Uterus (tissue), 4 donors: ENCODE data around the gene PRKN. TPM values are rescaled to one million over a fixed set of nuclear protein-coding genes. Genes with fewer than 3 reads are reported as not detected.

Source experiments
- DNase-seq, 2 donors: peaks; one replicate each; pipeline ENCODE4 v3.0.0-alpha.2; 2019 to 2020
- H3K27ac ChIP-seq, 2 donors: fragments of 200-600 bp; sonication (generic); 1 replicate in 1 of 2; 2 replicates in 1 of 2; pipeline ENCODE4 v1.5.1; 2016 to 2018
- H3K27me3 ChIP-seq, 2 donors: fragments of 200-600 bp; sonication (generic); one replicate each; pipeline ENCODE4 v1.5.1; 2018 to 2019; ENCODE audit warnings: control low read depth in 1 of 2
- H3K36me3 ChIP-seq, 2 donors: fragments of 200-600 bp; sonication (generic); one replicate each; pipeline ENCODE4 v1.5.1; 2019; ENCODE audit warnings: control low read depth in 1 of 2
- H3K4me1 ChIP-seq, 2 donors: fragments of 200-600 bp; sonication (generic); one replicate each; pipeline ENCODE4 v1.5.1; 2018 to 2019; ENCODE audit warnings: control low read depth in 1 of 2
- H3K4me3 ChIP-seq, 2 donors: fragments of 200-600 bp; sonication (generic); 1 replicate in 1 of 2; 2 replicates in 1 of 2; pipeline ENCODE4 v1.5.1; 2018 to 2019; ENCODE audit warnings: mild to moderate bottlenecking in 1 of 2
- H3K9me3 ChIP-seq, 2 donors: fragments of 200-600 bp; sonication (generic); one replicate each; pipeline ENCODE4 v1.5.1; 2019; ENCODE audit warnings: control low read depth in 1 of 2
- CTCF ChIP-seq, 4 experiments: fragments of 200-600 bp in 2 of 4; fragments of 450-650 bp in 2 of 4; sonication (generic) in 2 of 4; IDR thresholded peaks; one replicate each; pipeline ENCODE4 v1.5.1; 2016 to 2019; ENCODE audit warnings: antibody characterized with exemption in 4 of 4, mild to moderate bottlenecking in 2 of 4, moderate library complexity in 1 of 4
- POLR2A ChIP-seq, 2 donors: fragments of 450-650 bp; IDR thresholded peaks; one replicate each; pipeline ENCODE4 v1.6.1; 2016; ENCODE audit warnings: antibody characterized with exemption in 2 of 2, mild to moderate bottlenecking in 1 of 2, moderate library complexity in 1 of 2
- intact Hi-C: fragments of 100-400 bp; cut with DNase I; formaldehyde crosslinking; loops from one replicate; pipeline ENCODE4 v1.15.1; 2023; ENCODE audit warnings: low total_unique reads
- total RNA-seq, 4 donors: library from RNA; depleted of rRNA in 3 of 4; stranded (reverse); fragments of >200 nt in 3 of 4; gene quantifications; one replicate each; pipeline versions ENCODE4 v1.1.0 to v1.2.4, GENCODE V29; 2014 to 2023
- donor health status: DM: yes; HTN: yes; CAD: no.

The PRKN gene
- total RNA-seq, 4 donors from 2014 or later = 10.2 to 21.3 (median 13.1) TPM

- Histone ChIP-seq H3K4me1 (no peaks in the 10 kb centered on the region), H3K27ac (no peak overlapping the region), H3K4me3 (no peak overlapping the region), H3K9me3 (no peaks in the 10 kb centered on the region), H3K27me3 (no peaks in the 10 kb centered on the region), H3K36me3 (no peaks in the 10 kb centered on the region)
- no peak for DNase-seq
- intact Hi-C loops = no loop called here
- TF ChIP-seq CTCF (IDR thresholded peaks at IDR 0.05) = no peak
- TF ChIP-seq POLR2A (IDR thresholded peaks at IDR 0.05) = no peak
Observed at GRCh38 chr6:162373868-162374267, 353.7 kb downstream of the PRKN start.

DNA sequence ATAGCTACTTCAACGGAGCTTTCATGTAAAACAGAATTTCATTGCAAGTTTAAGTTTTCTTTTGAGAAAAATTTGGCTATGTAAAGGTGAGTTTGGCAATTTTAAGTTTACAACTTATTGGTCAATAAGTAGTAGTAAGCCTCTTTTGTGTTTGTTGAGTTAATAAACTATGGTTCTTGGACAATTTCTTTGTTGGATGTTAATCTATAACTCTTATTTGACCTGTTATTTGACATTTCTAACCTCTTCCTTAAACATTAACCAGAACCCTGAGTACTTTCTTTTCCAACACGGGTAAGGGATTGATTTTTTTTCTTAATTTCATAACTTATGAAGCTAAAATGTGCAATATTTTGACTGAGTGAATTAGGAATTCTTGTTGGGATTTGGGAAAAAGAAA, 354.4 kb downstream of the PRKN start:
- DNase-seq = no peak
- no peaks in the 10 kb centered on the region for H3K9me3 ChIP-seq
- intact Hi-C loops = no loop called here
- no peak overlapping the region for H3K27ac ChIP-seq
- no peaks in the 10 kb centered on the region for H3K4me1 ChIP-seq
- H3K27me3 ChIP-seq = no peaks in the 10 kb centered on the region
- no peak for TF ChIP-seq POLR2A (IDR thresholded peaks at IDR 0.05)
- TF ChIP-seq CTCF (IDR thresholded peaks at IDR 0.05) = no peak
- H3K4me3 ChIP-seq = no peak overlapping the region
- H3K36me3 ChIP-seq = no peaks in the 10 kb centered on the region

- Histone ChIP-seq H3K27me3 (no peaks in the 10 kb centered on the region), H3K4me3 (no peak overlapping the region), H3K4me1 (no peaks in the 10 kb centered on the region), H3K9me3 (no peaks in the 10 kb centered on the region), H3K36me3 (no peaks in the 10 kb centered on the region), H3K27ac (no peak overlapping the region)
- DNase-seq = no peak
- intact Hi-C loops = no loop called here
- TF ChIP-seq POLR2A (IDR thresholded peaks at IDR 0.05) = no peak
- no peak for TF ChIP-seq CTCF (IDR thresholded peaks at IDR 0.05)
Observed at GRCh38 chr6:162372106-162372505, 355.5 kb downstream of the PRKN start.

- Histone ChIP-seq H3K9me3 (no peaks in the 10 kb centered on the region), H3K4me3 (no peak overlapping the region), H3K27me3 (no peaks in the 10 kb centered on the region), H3K27ac (no peak overlapping the region), H3K36me3 (no peaks in the 10 kb centered on the region), H3K4me1 (no peaks in the 10 kb centered on the region)
- TF ChIP-seq CTCF (IDR thresholded peaks at IDR 0.05) (no peak), POLR2A (IDR thresholded peaks at IDR 0.05) (no peak)
- intact Hi-C loops = no loop called here
- DNase-seq = no peak
Observed at GRCh38 chr6:162371121-162371520, 356.4 kb downstream of the PRKN start.

- Histone ChIP-seq H3K27me3 (no peaks in the 10 kb centered on the region), H3K4me1 (no peaks in the 10 kb centered on the region), H3K9me3 (no peaks in the 10 kb centered on the region), H3K27ac (no peak overlapping the region), H3K4me3 (no peak overlapping the region), H3K36me3 (no peaks in the 10 kb centered on the region)
- intact Hi-C loops = no loop called here
- TF ChIP-seq CTCF (IDR thresholded peaks at IDR 0.05) (no peak), POLR2A (IDR thresholded peaks at IDR 0.05) (no peak)
- DNase-seq = no peak
Observed at GRCh38 chr6:162369091-162369490, 358.5 kb downstream of the PRKN start.
